GM12878 (cell line): ENCODE measurements around the gene CEP295NL. TPM values are rescaled to one million over a fixed set of nuclear protein-coding genes. Genes with fewer than 3 reads are reported as not detected.
A peak's percentile ranks its signal among the peaks of the same experiment; 100 is the strongest.

Experiments
- ATAC-seq: fragments of 200-7000 bp; cut with Tn5 transposase; 3 replicates; pipeline ENCODE4 v1.9.1; 2020; ENCODE audit warnings: mild to moderate bottlenecking, moderate library complexity
- BruUV-seq: library from RNA; stranded (reverse); fragments of 400-500 nt; replicated peaks from 2 replicates; lab custom pipeline; 2021; lab: Mats Ljungman, UMichigan
- CTCF ChIA-PET: fragments of 300-600 bp; sonication (Branson Sonifier 250); formaldehyde crosslinking; extraction: SDS; loops from one replicate; lab custom pipeline; 2021; ENCODE audit warnings: inconsistent platforms; lab: Yijun Ruan, JAX
- POLR2A ChIA-PET: fragments of 350-600 bp; formaldehyde crosslinking; extraction: SDS; loops from one replicate; lab custom pipeline; 2021; ENCODE audit warnings: inconsistent platforms; lab: Charles Lee
- RAD21 ChIA-PET: fragments of 300-600 bp; sonication (Branson Sonifier 250); formaldehyde crosslinking; loops from one replicate; lab custom pipeline; 2023; ENCODE audit warnings: antibody characterized with exemption; ENCODE audit not compliant: unreplicated experiment; lab: Charles Lee
- SMC1A ChIA-PET: fragments of 300-600 bp; sonication (Branson Sonifier 250); formaldehyde crosslinking; loops from one replicate; lab custom pipeline; 2023; ENCODE audit not compliant: unreplicated experiment, uncharacterized antibody; lab: Charles Lee
- DNase-seq: peaks from one replicate; pipeline ENCODE4 v3.0.0-alpha.2; 2011; ENCODE audit warnings: low read depth, low spot score
- FAIRE-seq: peaks from 3 replicates; lab custom pipeline; 2011; peaks lifted over from hg19 to GRCh38; lab: Jason Lieb, UNC
- H2AFZ ChIP-seq: 2 replicates; pipeline ENCODE4 v1.6.0; 2011; ENCODE audit warnings: low read depth, low read length, control low read depth; ENCODE audit not compliant: control insufficient read depth
- H3K27ac ChIP-seq: 2 replicates; pipeline ENCODE4 v1.5.1; 2011; ENCODE audit warnings: control low read depth; ENCODE audit not compliant: control insufficient read depth, insufficient read depth
- H3K27me3 ChIP-seq, 2 experiments: replicated peaks in 1 of 2; 2 replicates each; pipeline versions ENCODE4 v1.6.0 to v1.6.1; 2011; ENCODE audit warnings: low read length in 1 of 2; ENCODE audit not compliant: control insufficient read depth in 2 of 2, insufficient read depth in 2 of 2
- H3K36me3 ChIP-seq, 2 experiments: 2 replicates each; pipeline ENCODE4 v1.5.1; 2011; ENCODE audit warnings: low read length in 1 of 2; ENCODE audit not compliant: control insufficient read depth in 2 of 2, insufficient read depth in 2 of 2
- H3K4me1 ChIP-seq: 2 replicates; pipeline ENCODE4 v1.6.1; 2011; ENCODE audit warnings: mild to moderate bottlenecking, low read length, moderate library complexity, mixed read lengths; ENCODE audit not compliant: control insufficient read depth, insufficient read depth
- H3K4me2 ChIP-seq: 2 replicates; pipeline ENCODE4 v1.6.0; 2011; ENCODE audit warnings: control low read depth; ENCODE audit not compliant: control insufficient read depth, insufficient read depth
- H3K4me3 ChIP-seq: fragments of 200-600 bp; sonication (generic); 2 replicates; pipeline ENCODE4 v1.5.1; 2016
- H3K79me2 ChIP-seq: 2 replicates; pipeline ENCODE4 v1.6.0; 2011; ENCODE audit warnings: low read length; ENCODE audit not compliant: control insufficient read depth, insufficient read depth
- H3K9ac ChIP-seq: 2 replicates; pipeline ENCODE4 v1.8.0; 2011; ENCODE audit warnings: low read length, control low read depth, mixed read lengths; ENCODE audit not compliant: control insufficient read depth, insufficient read depth
- H3K9me3 ChIP-seq: replicated peaks from 3 replicates; pipeline ENCODE4 v1.5.1; 2011; ENCODE audit warnings: mild to moderate bottlenecking, low read length; ENCODE audit not compliant: control insufficient read depth, insufficient read depth
- H4K20me1 ChIP-seq: 2 replicates; pipeline ENCODE4 v1.6.0; 2011; ENCODE audit not compliant: control insufficient read depth, insufficient read depth
- FOS ChIP-seq: IDR thresholded peaks from 3 replicates; pipeline ENCODE4 v1.6.1; 2011; ENCODE audit warnings: borderline replicate concordance; ENCODE audit not compliant: insufficient read length; ENCODE audit errors: extremely low read depth
- MYB ChIP-seq: fragments of 150-350 bp; IDR thresholded peaks from 2 replicates; pipeline ENCODE4 v1.6.1; 2014; ENCODE audit warnings: mild to moderate bottlenecking, low read depth, low read length, borderline replicate concordance
- NR2C1 ChIP-seq: fragments of 450-650 bp; IDR thresholded peaks from 2 replicates; pipeline ENCODE4 v1.6.1; 2017; ENCODE audit warnings: antibody characterized with exemption, mild to moderate bottlenecking, moderate library complexity
- NR2F1 ChIP-seq: fragments of 450-650 bp; conservative IDR thresholded peaks from 2 replicates; pipeline ENCODE4 v1.6.1; 2017; ENCODE audit warnings: mild to moderate bottlenecking
- NRF1 ChIP-seq: conservative IDR thresholded peaks from 2 replicates; pipeline ENCODE4 v1.6.1; 2011; ENCODE audit warnings: mild to moderate bottlenecking, low read depth, low read length, improper control_type of control experiment
- POLR2AphosphoS5 ChIP-seq: IDR thresholded peaks from 2 replicates; pipeline ENCODE4 v1.6.1; 2011; ENCODE audit warnings: mild to moderate bottlenecking, low read length, inconsistent platforms
- POU2F2 ChIP-seq: IDR thresholded peaks from 3 replicates; pipeline ENCODE4 v1.6.1; 2011; ENCODE audit warnings: low read depth, mild to moderate bottlenecking, low read length, borderline replicate concordance
- RBBP5 ChIP-seq: fragments of 200-600 bp; sonication (generic); conservative IDR thresholded peaks from 2 replicates; pipeline ENCODE4 v1.6.1; 2016
- RFX5 ChIP-seq: IDR thresholded peaks from 2 replicates; pipeline ENCODE4 v1.6.1; 2011; ENCODE audit warnings: low read depth, low read length, improper control_type of control experiment
- SIN3A ChIP-seq: IDR thresholded peaks from 2 replicates; pipeline ENCODE4 v1.6.1; 2012; ENCODE audit warnings: low read depth, low read length, improper control_type of control experiment
- SPI1 ChIP-seq: IDR thresholded peaks from 2 replicates; pipeline ENCODE4 v1.6.1; 2011; ENCODE audit warnings: low read depth, mild to moderate bottlenecking, low read length, moderate library complexity, borderline replicate concordance; ENCODE audit not compliant: insufficient read depth
- WGBS: methylation state at CpG from one replicate; pipeline ENCODE4 v1.1.6; 2016; ENCODE audit warnings: low lambda C conversion rate; ENCODE audit not compliant: insufficient replicate concordance, insufficient coverage; ENCODE audit errors: missing lambda C conversion rate; 5-methylcytosine and 5-hydroxymethylcytosine counted together
- in situ Hi-C: fragments of 300-500 bp; cut with MboI; formaldehyde crosslinking; loops from 9 replicates; pipeline ENCODE4 v1.14.3; 2018; ENCODE audit warnings: mixed read lengths
- intact Hi-C: fragments of 100-400 bp; cut with micrococcal nuclease; formaldehyde crosslinking; loops from one replicate; pipeline ENCODE4 v1.14.2; 2022; ENCODE audit not compliant: unreplicated experiment
- polyA plus RNA-seq, 11 experiments: library from polyadenylated mRNA; depleted of rRNA in 4 of 11; unstranded in 6 of 11; stranded (reverse) in 5 of 11; fragments of >200 nt; fragmentation: Nextera tagmentation in 4 of 11; fragmentation: Illumina TruSeq in 1 of 11; extraction: Ambion mirVana in 4 of 11; extraction: Trizol in 1 of 11; gene quantifications; 1 replicate in 1 of 11; 2 replicates in 10 of 11; pipeline versions ENCODE4 v1.2.1 to v1.2.3, GENCODE V29; 2011 to 2016; ENCODE audit warnings: inconsistent platforms in 2 of 11, missing spikeins in 2 of 11, low read depth in 1 of 11
- total RNA-seq, 4 experiments: library from RNA; depleted of rRNA in 3 of 4; stranded (reverse); fragments of >200 nt in 3 of 4; fragmentation: Illumina TruSeq in 1 of 4; extraction: Trizol in 1 of 4; gene quantifications; 2 replicates each; pipeline versions ENCODE4 v1.2.1 to v1.2.3, GENCODE V29; 2013 to 2021
- TF ChIP-seq, protein P1 (sequence below): IDR thresholded peaks from 2 replicates; pipeline ENCODE4 v1.6.1; 2011; ENCODE audit warnings: borderline replicate concordance, low read depth, mild to moderate bottlenecking, moderate library complexity, low read length; ENCODE audit not compliant: insufficient read depth, poor library complexity, severe bottlenecking
- TF ChIP-seq, protein P2 (sequence below): fragments of 150-350 bp; IDR thresholded peaks from 2 replicates; pipeline ENCODE4 v1.6.1; 2014; ENCODE audit warnings: mild to moderate bottlenecking, low read depth, low read length
- TF ChIP-seq, protein P3 (sequence below): fragments of 450-650 bp; IDR thresholded peaks from 2 replicates; pipeline ENCODE4 v1.6.1; 2016; ENCODE audit warnings: mild to moderate bottlenecking

The CEP295NL gene
- total and polyA plus RNA-seq, 10 of the 15 experiments (the other 5 are each of a cell fraction or from before 2014, with no cell fraction given): not detected

DNA sequence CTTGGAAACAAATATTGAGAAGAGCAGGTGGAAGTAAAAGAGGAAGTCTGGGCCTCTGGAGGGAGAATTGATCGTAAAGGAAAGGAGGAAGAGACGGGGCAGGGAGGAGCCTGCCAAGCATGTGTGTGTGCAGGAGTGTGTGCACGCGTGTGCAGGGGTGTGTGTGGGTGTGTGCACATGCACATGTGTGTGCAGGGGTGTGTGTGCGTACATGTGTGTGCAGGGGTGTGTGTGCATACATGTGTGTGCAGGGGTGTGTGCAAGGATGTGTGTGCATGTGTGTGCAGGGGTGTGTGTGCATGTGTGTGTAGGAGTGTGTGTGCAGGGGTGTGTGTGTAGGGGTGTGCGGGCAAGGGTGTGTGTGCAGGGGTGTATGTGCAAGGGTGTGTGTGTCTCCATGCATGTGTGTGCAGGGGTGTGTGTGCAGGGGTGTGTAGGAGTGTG lies 10.0 kb downstream of the CEP295NL start:
- in situ Hi-C loops: no loop called here
- H3K36me3 ChIP-seq: no peaks in the 10 kb centered on the region
- FAIRE-seq: no peak
- RAD21 ChIA-PET: no interaction called here
- H3K4me1 ChIP-seq: peaks cover 22% of the 10 kb centered on the region
- DNase-seq: no peak
- no peak for ATAC-seq
- no peak overlapping the region for H3K27ac ChIP-seq
- no peak overlapping the region for H2AFZ ChIP-seq
- TF ChIP-seq POLR2AphosphoS5: no peak
- TF ChIP-seq SPI1: peak; percentile 26; the same call in 1 of the 2 replicates
- TF ChIP-seq, protein P1, sequence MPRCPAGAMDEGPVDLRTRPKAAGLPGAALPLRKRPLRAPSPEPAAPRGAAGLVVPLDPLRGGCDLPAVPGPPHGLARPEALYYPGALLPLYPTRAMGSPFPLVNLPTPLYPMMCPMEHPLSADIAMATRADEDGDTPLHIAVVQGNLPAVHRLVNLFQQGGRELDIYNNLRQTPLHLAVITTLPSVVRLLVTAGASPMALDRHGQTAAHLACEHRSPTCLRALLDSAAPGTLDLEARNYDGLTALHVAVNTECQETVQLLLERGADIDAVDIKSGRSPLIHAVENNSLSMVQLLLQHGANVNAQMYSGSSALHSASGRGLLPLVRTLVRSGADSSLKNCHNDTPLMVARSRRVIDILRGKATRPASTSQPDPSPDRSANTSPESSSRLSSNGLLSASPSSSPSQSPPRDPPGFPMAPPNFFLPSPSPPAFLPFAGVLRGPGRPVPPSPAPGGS: peak; percentile 18
- TF ChIP-seq NRF1: no peak
- TF ChIP-seq, all 136 proteins: peak for 2
- SMC1A ChIA-PET: no interaction called here
- no TSS peak for BruUV-seq
- no peaks in the 10 kb centered on the region for H4K20me1 ChIP-seq
- no peak overlapping the region for H3K4me3 ChIP-seq
- 0 out of 4 replicates have a peak, but pooled peaks cover 0 to 2% of the 10 kb centered on the region in 2 experiments for H3K27me3 ChIP-seq
- 17% methylated on average over 6 of the region's 6 CpGs for WGBS
- POLR2A ChIA-PET: no interaction called here
- no peaks in the 10 kb centered on the region for H3K79me2 ChIP-seq
- intact Hi-C loops: no loop called here
- no peaks in the 10 kb centered on the region for H3K9me3 ChIP-seq
- CTCF ChIA-PET: no interaction called here
- H3K4me2 ChIP-seq: no peak overlapping the region
- no peak overlapping the region for H3K9ac ChIP-seq

DNA sequence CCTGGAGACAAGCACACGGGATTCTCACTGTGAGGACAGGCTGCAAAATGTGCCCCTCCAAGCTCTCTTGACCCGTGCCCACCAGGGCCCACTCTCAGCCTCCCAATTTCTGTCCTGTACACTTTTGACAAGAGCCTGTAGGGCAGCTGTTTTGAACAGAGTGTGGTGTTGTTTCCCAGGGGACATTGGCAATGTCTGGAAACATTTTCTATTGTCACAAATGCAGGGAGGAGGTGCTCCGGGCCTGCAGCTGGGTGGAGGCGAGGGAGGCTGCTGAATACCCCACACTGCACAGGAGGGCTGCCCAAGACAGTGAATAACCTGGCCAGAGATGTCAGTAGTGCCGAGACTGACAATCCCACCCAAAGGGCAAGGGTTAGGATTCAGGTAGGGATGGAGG lies 10.5 kb downstream of the CEP295NL start:
- no peaks in the 10 kb centered on the region for H3K36me3 ChIP-seq
- BruUV-seq: no TSS peak
- in situ Hi-C loops (no loop called here), intact Hi-C loops (no loop called here)
- 0 out of 4 replicates have a peak, but pooled peaks cover 0 to 2% of the 10 kb centered on the region in 2 experiments for H3K27me3 ChIP-seq
- 18% methylated on average over 5 of the region's 5 CpGs for WGBS
- H3K4me1 ChIP-seq: peaks cover 22% of the 10 kb centered on the region
- H3K4me3 ChIP-seq: no peak overlapping the region
- no peak overlapping the region for H2AFZ ChIP-seq
- SMC1A ChIA-PET: no interaction called here
- H4K20me1 ChIP-seq: no peaks in the 10 kb centered on the region
- no peak overlapping the region for H3K9ac ChIP-seq
- no peak overlapping the region for H3K27ac ChIP-seq
- H3K4me2 ChIP-seq: no peak overlapping the region
- no peak for ATAC-seq
- H3K9me3 ChIP-seq: no peaks in the 10 kb centered on the region
- no peak for FAIRE-seq
- RAD21 ChIA-PET: no interaction called here
- no peaks in the 10 kb centered on the region for H3K79me2 ChIP-seq
- DNase-seq: no peak
- CTCF ChIA-PET: no interaction called here
- POLR2A ChIA-PET: interaction anchor here (0.5 kb wide), 1 partner anchor 56 kb away, joined by 3 read pairs; no protein-coding TSS in a partner anchor
- TF ChIP-seq POLR2AphosphoS5: no peak
- no peak for TF ChIP-seq POU2F2
- no peak for TF ChIP-seq MYB
- no peak for TF ChIP-seq SIN3A
- no peak for TF ChIP-seq NR2F1
- TF ChIP-seq, protein P2, sequence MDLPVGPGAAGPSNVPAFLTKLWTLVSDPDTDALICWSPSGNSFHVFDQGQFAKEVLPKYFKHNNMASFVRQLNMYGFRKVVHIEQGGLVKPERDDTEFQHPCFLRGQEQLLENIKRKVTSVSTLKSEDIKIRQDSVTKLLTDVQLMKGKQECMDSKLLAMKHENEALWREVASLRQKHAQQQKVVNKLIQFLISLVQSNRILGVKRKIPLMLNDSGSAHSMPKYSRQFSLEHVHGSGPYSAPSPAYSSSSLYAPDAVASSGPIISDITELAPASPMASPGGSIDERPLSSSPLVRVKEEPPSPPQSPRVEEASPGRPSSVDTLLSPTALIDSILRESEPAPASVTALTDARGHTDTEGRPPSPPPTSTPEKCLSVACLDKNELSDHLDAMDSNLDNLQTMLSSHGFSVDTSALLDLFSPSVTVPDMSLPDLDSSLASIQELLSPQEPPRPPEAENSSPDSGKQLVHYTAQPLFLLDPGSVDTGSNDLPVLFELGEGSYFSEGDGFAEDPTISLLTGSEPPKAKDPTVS: no peak
- no peak for TF ChIP-seq RFX5
- TF ChIP-seq, protein P3, sequence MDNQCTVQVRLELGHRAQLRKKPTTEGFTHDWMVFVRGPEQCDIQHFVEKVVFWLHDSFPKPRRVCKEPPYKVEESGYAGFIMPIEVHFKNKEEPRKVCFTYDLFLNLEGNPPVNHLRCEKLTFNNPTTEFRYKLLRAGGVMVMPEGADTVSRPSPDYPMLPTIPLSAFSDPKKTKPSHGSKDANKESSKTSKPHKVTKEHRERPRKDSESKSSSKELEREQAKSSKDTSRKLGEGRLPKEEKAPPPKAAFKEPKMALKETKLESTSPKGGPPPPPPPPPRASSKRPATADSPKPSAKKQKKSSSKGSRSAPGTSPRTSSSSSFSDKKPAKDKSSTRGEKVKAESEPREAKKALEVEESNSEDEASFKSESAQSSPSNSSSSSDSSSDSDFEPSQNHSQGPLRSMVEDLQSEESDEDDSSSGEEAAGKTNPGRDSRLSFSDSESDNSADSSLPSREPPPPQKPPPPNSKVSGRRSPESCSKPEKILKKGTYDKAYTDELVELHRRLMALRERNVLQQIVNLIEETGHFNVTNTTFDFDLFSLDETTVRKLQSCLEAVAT: no peak
- TF ChIP-seq FOS: no peak
- no peak for TF ChIP-seq RBBP5
- no peak for TF ChIP-seq NR2C1
